ENCODE measurements around the gene APOB.

APOB gene

DNA sequence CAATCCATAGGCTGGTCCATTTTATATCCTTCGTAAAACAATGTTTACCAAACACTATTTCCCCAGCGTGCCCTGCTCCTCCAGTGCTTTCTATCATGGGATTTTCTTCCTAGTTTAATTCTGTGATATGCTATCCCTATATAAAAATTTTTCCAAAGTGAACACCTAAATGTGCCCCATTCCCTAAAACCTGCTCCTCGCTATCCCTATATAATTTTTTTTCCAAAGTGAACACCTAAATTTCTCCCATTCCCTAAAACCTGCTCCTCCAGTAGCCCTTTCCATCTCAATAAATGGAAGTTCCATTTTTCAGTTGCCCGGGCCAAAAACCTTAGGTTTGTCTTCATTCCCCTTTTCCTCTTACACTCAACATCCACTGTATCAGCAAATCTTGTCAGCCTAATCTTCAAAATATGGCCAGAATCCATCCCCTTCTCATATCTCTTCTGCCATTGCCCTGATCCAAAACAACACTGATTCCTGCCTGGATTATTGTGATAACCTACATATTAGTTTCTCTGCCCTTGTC, 26.1 kb downstream of the APOB start:
- DNase-seq (ENCODE audit: low read depth) = no peak

DNA sequence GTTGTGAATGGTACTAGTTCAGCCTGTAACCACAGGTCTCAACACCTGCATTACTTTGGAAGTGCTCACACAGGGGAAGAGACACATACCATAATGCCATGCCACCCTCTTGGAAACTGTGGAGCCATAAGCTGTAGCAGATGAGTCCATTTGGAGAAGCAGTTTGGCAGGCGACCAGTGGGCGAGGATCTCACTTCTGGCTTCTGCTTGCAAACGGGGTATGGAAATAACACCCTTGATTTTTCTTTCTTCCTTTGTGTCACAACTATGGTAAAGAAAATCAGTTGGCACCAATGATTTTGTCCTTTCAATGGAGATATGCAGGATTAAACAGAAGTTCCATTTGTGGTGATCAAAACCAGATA, 28.6 kb downstream of the APOB start:
- DNase-seq (ENCODE audit: low read depth) = no peak

DNA sequence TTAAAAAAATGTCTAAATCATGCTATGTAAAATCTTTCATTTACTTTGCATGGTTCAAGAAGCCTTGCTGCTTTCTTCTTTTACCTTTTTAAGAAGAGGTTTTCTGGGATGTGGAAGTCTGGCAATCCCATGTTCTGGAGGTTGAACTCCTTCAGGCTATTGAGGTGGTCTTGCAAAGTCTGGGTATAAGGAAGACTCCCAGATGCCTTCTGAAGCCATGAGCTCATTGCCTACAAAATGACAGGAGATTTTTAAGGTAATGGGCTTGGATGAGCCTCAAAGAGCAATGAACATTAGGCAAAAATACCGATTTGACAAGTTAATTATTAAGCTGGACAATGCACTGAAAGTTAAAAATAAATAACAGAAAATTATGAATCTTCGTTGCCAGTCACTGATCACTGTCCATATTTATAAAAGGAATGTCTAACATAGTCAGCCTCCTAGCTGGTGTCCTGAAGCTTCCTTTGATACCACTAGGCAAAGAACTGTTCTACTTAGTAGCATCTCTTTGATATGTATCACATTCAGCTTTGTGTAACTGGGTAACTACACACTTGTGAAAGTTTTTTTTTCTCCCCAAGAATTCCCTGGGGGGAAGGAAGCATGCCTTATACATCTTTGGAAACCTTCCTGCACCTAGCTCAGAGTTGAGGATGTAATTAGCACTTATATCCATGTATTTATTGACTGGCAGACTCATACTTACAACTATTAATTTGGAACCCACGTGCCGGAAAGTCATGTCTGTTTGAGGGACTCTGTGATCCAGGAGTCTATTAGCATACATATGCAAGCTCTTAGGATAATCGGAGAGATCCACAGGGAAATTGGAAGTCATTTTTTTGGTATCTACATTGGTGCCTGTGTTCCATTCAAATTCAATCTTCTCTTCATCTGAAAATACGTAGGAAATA, 29.3 kb downstream of the APOB start:
- DNase-seq (ENCODE audit: low read depth) = no peak

DNA sequence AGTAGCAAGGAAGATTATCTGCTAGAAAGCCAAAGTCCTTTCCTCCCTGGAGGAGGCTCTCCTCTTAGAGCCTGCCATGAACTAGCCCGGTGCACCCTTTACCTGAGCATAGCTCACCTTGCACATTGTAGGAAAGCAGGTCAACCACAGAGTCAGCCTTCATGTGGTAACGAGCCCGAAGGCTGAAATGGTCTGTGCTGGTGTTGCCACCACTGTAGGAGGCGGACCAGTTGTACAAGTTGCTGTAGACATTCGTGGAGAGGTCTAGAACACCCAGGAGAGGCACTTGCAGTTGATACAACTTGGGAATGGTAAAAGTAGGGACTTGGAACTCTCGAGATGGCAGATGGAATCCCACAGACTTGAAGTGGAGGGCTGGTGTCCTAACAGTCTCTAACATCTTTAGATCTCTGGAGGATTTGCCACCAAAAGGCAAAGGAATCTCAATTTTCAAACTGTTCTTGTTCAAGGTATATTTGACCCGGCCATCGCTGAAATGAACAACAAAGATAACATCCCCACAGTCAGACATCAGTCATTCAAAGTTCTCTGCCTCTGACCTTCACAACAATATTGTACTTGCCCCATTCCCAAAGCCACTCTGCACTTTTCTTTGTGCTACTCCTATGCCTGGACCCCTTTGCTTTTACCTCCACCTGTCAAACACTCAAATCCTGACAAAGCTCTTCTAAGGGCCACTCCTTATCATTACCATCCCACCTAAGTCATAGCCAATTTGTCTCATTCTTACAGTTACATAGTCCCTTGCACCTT, 30.6 kb downstream of the APOB start:
- DNase-seq (ENCODE audit: low read depth) = no peak

DNA sequence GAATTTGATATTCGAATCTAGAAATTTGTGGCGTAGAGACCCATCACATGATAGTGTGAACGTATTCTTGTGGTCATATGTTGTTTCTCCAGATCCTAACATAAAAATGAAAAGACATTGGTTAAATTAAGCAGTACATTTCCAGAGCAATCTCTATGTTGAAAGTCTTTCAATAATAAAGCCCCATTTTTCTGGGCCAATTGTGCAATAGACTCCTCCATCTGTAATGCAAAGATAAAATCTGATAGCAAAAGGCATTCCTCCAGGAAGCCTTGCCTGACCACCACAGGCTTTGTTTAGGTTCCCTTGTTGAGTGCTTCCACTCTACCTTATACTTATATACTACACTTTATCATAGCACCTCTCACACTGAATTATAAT, 31.3 kb downstream of the APOB start:
- no peak for DNase-seq (ENCODE audit: low read depth)

DNA sequence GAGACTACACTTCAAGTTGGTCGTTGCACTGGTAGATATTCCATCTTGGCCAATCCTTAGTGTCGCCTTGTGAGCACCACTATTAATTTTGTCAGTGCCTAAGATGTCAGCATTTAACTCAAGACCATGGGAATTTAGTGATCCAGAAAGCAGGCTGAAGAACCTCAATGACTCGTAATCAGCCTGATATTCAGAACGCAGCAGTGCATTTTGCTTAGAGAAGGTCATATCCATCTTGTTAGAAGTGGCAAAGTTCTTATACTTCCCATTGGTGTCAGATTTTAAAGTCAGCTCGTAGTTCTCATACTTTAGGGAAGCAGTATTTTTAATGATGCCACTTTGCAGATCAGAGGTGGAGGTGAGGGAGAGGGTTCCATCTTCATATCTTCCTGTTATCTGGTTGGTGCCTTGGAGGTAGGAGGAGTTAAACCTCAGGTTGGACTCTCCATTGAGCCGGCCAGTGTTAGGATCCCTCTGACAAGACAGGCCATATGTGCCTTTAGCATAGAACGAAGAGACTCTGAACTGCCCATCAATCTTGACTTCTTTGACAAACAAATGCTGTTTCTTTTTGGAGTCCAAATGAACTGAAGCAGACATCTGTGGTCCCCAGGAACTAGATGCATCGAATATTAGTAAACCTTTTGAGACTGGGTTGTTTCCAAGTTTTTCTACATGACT, 31.9 kb downstream of the APOB start:
- no peak for DNase-seq (ENCODE audit: low read depth)

DNA sequence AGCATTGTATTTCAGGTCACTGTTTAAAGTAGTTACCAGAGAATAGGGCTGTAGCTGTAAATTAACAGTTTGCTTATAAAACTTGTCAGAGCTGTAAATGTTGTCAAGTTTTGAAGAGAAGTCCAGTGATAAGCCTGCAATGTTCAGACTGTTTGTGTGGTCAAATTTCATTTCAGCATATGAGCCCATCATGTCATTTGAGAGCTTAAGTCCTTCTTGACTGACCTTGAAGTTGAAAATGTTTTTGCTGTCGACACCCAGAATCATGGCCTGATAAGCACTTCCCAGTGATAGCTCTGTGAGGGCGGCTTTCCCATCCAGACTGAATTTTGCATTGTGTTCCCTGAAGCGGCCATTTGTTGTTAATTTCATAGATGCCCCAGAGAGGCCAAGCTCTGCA, 32.4 kb downstream of the APOB start:
- DNase-seq (ENCODE audit: low read depth) = no peak

DNA sequence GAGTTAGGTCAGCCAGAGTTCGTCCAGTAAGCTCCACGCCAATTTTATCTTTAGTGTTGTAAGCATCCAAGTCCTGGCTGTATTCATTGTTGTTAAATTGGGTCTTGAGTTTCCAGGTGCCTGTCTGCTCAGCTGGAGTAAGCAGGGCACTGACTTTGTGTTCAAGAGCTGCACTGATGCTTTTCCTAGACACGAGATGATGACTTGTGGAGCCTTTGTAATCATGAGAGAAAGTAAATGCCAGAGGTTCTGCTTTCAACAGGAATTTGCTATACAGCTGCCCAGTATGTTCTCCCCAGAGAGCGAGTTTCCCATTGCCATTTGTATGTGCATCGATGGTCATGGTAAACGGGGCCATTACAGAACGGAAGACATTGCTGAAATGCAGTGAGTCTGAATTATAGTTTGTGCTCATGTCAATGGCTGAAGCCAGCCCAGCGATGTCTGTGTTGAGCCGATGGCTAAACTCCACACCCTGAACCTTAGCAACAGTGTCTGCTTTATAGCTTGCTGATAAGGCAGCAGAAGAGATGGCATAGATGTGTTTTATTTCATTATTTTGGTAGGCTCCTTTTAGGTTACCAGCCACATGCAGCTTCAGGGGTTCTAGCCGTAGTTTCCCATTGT, 32.9 kb downstream of the APOB start:
- DNase-seq (ENCODE audit: low read depth) = no peak

DNA sequence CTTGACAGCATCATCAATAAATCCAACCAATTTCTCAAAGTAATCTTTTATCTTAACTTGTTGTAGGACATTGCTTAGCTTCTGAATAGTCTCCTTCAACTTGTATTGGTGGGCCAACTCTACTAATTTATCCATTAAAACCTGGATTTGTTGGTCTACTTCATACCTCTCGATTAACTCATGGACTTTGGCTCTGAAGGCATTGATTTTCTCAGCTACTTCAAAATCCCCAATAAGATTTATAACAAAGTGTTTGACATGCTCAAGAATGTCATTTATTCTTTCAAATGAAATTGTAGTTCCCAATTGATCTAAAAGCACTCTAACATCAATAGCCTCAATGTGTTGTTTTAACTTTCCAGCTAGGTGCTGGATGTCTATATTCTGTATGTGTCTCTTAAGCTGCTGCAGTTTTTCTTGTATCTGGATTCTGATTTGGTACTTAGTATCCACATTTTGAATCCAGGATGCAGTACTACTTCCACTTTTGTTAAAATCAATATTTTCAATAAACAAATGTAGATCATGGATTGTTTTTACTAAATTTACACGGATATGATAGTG, 34.1 kb downstream of the APOB start:
- no peak for DNase-seq (ENCODE audit: low read depth)

DNA sequence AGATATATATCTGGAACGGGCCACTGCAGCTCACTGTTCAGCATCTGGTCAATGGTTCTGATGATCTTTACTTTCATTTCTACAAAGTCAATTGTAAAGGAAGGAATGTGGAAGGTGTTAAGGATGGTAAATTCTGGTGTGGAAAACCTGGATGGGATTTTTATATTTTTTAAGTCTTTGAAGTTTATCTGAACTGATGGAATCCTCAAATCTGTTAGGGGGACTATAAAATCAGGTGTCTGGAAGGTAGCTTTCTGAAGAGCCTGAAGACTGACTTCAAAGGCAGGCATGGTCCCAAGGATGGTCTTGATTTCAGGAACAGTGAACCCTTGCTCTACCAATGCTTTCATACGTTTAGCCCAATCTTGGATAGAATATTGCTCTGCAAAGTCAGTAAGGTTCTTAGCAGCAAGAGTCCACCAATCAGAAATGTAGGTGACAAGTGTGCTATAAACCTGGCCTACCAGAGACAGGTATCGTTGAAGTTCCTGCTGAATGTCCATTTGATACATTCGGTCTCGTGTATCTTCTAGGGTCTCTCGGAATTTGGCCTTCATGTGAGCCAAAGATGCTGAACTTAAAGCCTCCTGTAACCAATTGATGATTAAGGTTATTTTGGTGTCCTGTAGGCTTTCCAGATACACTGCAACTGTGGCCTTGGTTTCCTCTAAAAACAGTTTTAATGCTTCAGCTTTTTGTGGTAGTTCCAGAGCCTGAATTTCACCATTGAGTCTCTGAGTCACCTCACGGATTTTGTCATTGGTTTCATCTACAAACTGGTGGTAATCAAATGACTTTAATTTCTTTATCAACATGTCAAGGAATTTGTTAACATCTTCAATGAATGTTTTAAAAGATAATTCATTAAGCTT, 34.8 kb downstream of the APOB start:
- DNase-seq (ENCODE audit: low read depth) = no peak

DNA sequence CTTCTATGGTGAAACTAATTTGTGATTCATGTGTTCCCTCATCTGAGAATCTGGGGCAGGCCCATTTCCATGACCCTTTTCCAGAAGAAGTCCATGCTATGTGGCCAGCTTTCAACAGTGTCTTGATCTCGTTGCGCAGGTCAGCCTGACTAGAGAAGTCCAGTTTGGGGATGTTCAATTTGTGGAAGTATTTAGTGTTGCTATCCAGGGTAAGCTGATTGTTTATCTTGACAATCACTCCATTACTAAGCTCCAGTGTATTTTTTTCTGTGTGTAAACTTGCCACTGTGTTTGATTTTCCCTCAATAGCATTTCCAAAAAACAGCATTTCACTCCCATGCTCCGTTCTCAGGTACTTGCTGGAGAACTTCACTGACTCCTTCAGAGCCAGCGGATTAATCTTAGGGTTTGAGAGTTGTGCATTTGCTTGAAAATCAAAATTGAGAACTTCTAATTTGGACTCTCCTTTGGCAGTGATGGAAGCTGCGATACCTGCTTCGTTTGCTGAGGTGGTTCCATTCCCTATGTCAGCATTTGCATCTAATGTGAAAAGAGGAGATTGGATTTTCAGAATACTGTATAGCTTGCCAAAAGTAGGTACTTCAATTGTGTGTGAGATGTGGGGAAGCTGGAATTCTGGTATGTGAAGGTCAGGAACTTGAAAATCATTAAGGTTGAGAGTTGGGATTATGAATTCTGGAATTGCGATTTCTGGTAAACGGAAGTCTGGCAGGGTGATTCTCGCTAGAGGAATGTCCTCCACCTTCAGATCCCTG, 35.7 kb downstream of the APOB start:
- DNase-seq (ENCODE audit: low read depth) = no peak

DNA sequence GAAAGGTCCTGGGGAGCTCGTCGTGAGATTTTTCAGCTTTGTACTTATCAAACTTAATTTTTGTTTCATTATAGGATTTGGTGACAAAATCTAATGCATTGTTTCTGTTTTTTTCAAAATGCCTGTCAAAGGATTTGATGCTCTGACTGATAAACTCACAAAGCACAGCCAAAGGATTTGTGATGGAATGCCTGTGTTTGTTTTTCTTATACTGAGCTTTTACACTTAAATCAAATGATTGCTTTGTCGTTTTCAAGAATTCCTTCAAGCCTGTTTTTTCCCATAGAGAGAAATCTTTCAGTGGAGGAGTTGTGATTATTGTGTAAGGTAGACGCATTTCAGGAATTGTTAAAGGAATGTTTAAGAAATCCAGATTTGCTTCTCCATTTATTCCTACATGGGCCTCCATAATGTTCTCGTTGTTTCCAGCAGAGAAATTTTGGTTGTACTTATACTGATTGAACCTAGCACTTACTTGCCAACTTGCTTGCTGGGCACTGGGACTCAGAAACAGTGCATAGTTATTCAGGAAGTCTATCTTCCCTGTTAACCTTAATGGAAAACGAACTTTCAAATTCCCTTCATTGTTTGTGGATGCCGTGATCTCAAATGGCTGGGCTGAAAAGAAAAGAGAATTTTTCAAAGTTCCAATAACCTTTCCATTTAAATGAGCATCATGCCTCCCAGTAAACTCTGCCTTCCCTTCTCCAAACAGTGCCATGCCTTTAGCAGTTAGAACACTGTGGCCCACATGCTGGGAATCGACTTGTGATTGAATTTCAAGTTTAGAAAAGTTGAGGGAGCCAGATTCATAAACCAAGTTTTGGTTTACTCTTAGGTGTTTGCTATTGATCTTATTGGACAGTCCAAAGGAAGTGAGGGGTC, 36.5 kb downstream of the APOB start:
- no peak for DNase-seq (ENCODE audit: low read depth)

DNA sequence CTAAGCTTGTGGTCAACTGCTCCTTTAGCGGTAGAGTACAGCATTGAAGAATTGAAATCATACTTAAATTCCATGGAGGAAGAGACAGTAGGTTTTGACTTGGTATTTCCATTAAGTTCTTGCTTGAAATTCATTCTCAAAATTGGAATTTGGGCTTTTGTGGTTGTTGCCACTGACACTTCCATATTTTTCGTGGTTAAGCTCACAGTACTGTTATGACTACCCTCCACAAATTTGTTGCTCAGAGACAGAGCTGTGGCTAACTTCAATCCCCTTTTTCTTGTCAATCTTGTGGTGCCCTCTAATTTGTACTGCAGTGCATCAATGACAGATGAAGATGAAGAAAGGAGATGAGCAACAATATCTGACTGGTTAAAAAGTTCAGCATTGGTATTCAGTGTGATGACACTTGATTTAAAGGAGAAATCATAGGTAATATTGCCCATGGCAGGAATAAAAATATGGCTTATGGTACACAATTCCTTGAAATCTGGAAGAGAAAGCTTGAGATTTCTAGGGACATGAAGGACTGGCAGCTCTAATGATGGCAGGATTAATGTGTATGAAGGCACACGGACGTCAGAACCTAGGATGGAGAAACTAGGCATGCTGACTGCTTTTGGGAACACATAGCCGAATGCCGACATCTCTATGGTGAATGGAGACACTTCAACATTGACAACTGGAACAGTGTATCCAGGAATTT, 37.3 kb downstream of the APOB start:
- no peak for DNase-seq (ENCODE audit: low read depth)

DNA sequence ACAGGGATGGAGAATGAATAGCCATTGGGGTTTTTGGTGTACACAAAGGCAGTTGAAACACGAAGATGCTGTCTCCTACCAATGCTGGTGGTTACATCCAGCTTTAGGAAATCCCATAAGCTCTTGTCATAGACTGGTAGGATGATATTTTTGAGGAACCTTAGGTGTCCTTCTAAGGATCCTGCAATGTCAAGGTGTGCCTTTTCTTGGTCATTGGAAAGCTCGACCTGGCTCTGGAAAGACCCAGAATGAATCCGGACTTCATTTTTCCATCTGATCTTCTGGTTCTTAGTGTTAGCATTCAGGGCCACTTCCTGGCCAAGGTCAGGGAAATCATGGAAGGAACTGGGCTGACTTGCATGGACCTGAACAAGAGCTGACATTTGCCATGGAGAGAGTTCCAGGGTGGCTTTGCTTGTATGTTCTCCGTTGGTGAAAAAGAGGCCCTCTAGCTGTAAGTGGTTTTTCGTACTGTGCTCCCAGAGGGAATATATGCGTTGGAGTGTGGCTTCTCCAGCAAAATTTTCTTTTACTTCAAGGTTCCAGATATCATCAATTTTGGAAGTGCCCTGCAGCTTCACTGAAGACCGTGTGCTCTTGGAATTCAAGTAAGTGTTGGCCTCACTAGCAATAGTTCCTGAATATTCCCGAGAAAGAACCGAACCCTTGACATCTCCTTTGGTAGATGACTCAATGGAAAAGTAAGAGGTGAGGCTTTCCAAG, 38.0 kb downstream of the APOB start:
- no peak for DNase-seq (ENCODE audit: low read depth)

DNA sequence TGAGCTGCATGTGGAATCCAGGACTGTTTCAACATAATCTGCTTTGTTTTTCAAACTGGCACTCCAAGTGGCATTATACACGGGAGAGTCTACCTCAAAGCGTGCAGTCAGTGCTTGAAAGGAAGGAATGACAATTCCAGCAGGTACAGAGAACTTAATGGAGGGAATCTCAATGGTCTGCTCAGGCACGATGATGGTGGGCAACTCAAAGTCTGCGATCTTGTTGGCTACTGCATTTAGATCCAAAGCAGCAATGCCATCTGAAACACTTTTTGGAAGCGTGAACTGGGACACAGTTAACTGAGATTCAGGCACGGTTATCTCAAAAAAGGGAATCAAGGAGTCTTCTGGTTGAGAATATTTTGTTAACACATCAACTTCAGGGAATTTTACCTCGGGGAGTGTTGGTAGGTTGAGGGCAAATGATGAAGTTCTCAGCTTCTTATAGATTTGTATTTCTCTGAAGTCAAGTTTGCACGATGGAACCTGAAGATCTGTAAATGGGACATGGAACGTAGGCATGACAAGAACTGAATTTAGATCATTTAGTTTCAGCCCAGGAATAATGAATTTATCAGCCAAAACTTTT, 38.7 kb downstream of the APOB start:
- DNase-seq (ENCODE audit: low read depth) = no peak

DNA sequence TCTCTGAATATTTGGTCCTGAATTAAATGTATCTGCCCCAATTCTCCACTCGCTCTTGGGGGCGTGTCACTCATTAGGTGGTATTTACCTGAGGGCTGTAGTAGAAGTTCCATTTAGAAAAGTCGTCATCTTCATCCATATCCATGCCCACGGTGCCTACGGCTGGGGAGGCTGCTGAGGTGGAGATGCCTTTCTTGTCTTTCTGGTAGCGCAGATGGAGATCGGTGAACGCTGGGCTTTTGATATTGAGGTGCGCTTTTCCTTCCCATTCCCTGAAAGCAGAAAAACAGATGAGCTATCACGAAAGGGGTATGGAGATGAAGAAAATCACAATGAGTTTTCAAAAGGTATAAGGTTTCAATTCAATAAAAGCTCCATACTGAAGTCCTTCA, 39.7 kb downstream of the APOB start:
- DNase-seq (ENCODE audit: low read depth) = no peak

DNA sequence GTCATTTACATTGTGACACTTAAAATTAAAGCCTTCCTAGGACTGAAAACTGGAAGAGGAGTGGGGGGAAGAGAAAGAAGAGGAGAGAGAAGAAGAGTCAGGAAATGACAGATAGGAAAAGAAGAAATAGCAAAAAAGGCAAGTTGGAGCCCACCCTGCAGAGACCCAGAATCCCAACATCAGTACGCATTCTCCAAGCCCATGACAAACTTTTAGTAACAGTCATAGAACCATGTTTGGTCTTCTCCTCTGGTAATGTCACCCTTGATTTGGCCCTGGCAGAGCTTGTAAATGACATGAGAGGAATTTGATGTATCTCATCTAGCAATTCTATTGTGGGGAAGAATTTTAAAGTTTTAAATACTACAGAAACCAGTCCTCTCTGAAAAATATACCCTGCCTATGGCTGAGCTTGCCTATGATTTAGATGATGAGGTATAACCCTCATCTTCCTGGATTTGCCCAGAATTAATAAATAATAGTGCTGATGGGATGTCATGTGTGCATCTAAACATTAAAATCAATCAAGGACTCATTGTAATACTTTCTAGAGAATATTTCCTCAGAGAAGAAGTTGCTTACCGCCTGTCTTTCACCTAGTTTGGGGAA, 40.2 kb downstream of the APOB start:
- DNase-seq (ENCODE audit: low read depth) = no peak

Data from CMK (cell line).